ENCODE measurements around the gene ALS2. TPM values are rescaled to one million over a fixed set of nuclear protein-coding genes. Genes with fewer than 3 reads are reported as not detected.
"Not testable (repeated sequence)": the region's sequence is repeated elsewhere in the genome, so short reads cannot be mapped to it uniquely, and the experiment has no call there.

Gene ALS2
- total RNA-seq, 1 donor from 2014 or later, result 28.2 TPM

DNA sequence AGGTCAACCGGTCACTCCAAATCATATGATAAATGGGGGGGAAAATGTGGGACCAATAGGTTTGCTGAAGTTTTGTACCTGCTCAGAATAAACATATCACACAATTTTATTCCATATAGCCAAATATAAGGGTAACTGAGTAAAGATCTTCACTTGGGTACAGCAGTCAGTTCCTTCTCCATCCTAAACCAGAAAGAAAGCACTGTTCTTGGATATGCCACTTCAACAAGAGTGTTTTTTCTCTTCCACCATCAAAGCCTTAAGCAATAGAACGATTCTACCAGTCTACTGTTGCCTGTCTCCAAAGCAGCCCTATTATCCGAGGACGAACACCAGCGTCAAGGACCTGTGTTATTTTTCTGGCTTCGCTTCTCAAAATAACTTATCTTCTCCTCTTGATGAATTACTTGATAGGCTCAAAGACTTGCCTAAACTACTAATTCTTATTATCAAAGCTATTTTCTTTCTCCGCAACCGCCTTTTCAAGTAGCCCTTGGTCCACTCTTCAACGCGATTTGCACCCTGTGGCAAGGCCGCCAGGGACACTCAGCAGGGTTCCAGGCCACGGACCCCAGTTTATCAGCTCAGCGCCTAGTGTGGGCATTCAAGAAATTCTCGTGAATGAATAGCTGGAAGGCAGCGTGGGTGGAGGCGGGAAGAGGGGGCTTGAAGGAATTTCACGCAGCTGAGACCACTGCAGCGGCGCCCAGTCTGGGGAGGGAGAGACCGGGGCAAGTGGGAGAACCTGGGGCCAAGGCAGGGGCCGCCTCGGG, 646 bp downstream of the ALS2 start:
- Histone ChIP-seq H3K9ac (ENCODE audit: low read depth in 1 of 3, low read length in 3 of 3) (peak overlapping the region; percentile 85 to 93 (median 90)), H3K27me3 (ENCODE audit: control insufficient read depth in 3 of 3, insufficient read depth in 3 of 3, low read length in 3 of 3) (no peaks in the 10 kb centered on the region), H3K4me3 (ENCODE audit: low read length in 3 of 3) (peak overlapping the region; percentile 76 to 96 (median 96)), H3K9me3 (ENCODE audit: control insufficient read depth in 3 of 3, low read length in 3 of 3) (no peaks in the 10 kb centered on the region), H3K4me1 (ENCODE audit: control insufficient read depth in 3 of 3, insufficient read depth in 3 of 3, low read length in 3 of 3) (peaks cover 5 to 22% (median 17%) of the 10 kb centered on the region in 3 donors), H3K36me3 (ENCODE audit: control insufficient read depth in 3 of 3, insufficient read depth in 3 of 3, low read length in 3 of 3) (no peaks in the 10 kb centered on the region), H3K27ac (ENCODE audit: low read depth, low read length) (peak overlapping the region; percentile 79)

DNA sequence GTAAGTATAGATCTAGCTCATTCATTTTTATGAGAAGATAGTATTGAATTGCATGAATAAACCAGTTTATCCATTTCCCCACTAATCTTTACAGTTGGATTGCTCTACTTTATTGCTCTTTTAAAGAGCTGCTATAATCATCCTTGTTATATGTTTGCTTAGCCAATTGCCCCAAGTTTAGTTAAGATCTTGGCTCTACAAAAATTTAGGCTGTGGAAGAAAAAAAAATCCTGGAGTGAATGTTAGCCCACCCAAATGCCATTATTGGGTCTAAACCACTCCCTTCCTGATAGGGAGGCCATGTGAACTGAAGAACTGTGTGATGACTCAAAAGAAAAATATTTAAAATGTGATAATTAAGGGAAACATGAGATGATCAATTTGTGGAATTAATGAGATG, 2.9 kb downstream of the ALS2 start:
- Histone ChIP-seq H3K27me3 (ENCODE audit: control insufficient read depth in 3 of 3, insufficient read depth in 3 of 3, low read length in 3 of 3) (no peaks in the 10 kb centered on the region), H3K27ac (ENCODE audit: low read depth, low read length) (no peak overlapping the region), H3K4me1 (ENCODE audit: control insufficient read depth in 3 of 3, insufficient read depth in 3 of 3, low read length in 3 of 3) (peaks cover 5 to 22% (median 17%) of the 10 kb centered on the region in 3 donors), H3K9me3 (ENCODE audit: control insufficient read depth in 3 of 3, low read length in 3 of 3) (no peaks in the 10 kb centered on the region), H3K9ac (ENCODE audit: low read depth in 1 of 3, low read length in 3 of 3) (no peak overlapping the region), H3K4me3 (ENCODE audit: low read length in 3 of 3) (no peak overlapping the region), H3K36me3 (ENCODE audit: control insufficient read depth in 3 of 3, insufficient read depth in 3 of 3, low read length in 3 of 3) (no peaks in the 10 kb centered on the region)

DNA sequence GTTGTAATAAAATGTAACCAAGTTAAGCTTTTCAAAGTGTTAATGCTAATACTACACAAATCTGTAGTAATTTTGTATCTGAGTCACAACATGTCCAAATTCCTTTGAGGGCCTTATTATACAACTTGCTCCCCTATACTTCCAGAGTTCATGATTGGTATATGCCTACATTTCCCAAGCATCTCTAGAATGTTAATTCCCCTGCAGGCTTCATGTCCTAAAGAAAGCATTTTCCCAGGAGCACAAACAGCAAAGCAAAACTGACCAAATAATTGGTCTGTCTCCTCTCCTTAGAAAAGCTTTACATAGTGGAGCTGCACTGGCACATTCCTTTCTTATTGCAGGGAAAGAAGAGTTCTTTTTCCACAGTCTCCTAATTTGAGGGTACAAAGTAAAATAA, 3.7 kb downstream of the ALS2 start:
- Histone ChIP-seq H3K4me3 (ENCODE audit: low read length in 3 of 3) (no peak overlapping the region), H3K36me3 (ENCODE audit: control insufficient read depth in 3 of 3, insufficient read depth in 3 of 3, low read length in 3 of 3) (no peaks in the 10 kb centered on the region), H3K27me3 (ENCODE audit: control insufficient read depth in 3 of 3, insufficient read depth in 3 of 3, low read length in 3 of 3) (no peaks in the 10 kb centered on the region), H3K9ac (ENCODE audit: low read depth in 1 of 3, low read length in 3 of 3) (peak overlapping the region in 1 of 3 donors; percentile 28), H3K4me1 (ENCODE audit: control insufficient read depth in 3 of 3, insufficient read depth in 3 of 3, low read length in 3 of 3) (peaks cover 5 to 21% (median 17%) of the 10 kb centered on the region in 3 donors), H3K27ac (ENCODE audit: low read depth, low read length) (no peak overlapping the region), H3K9me3 (ENCODE audit: control insufficient read depth in 3 of 3, low read length in 3 of 3) (no peaks in the 10 kb centered on the region)

DNA sequence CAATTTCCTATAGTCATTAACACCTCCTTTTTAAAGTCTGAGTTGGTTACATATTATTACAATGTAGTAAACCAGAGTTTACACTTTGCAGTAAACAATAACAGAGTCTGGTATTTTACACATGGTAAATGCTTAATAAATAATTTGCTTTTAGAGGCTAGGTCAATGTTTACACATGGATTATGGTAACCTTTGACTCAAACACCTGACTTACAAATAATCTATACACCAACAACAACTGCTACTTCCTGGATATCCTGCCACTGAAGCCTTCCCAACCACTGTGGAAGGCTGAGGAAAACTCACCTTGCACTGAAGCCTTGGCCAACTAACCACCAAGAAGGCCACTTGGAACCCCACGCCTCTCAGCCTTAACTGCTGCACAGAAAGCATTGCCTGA, 5.4 kb downstream of the ALS2 start:
- no peak overlapping the region for H3K27ac ChIP-seq (ENCODE audit: low read depth, low read length)
- H3K27me3 ChIP-seq (ENCODE audit: control insufficient read depth in 3 of 3, insufficient read depth in 3 of 3, low read length in 3 of 3), result no peaks in the 10 kb centered on the region

DNA sequence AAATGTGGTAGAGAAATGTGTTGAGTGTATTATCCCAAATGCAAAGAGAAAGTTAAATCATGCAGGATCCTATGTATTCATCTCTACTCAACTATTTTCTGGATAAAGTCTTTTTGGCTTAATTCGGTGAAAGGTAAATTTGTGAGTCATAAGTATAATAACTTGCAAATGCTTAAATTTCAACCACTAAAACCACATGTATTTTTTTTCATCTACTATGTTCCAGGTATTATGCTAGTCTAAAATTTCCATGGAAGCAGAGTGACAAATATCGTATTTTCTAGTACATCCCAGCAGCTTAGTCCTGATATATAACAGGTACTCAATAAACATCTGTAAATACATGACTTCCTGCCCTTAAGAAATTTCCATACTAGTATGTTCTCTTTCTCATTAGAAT, 6.2 kb downstream of the ALS2 start:
- Histone ChIP-seq H3K4me1 (ENCODE audit: control insufficient read depth in 3 of 3, insufficient read depth in 3 of 3, low read length in 3 of 3) (peaks cover 0 to 3% (median 2%) of the 10 kb centered on the region in 3 donors), H3K27me3 (ENCODE audit: control insufficient read depth in 3 of 3, insufficient read depth in 3 of 3, low read length in 3 of 3) (no peaks in the 10 kb centered on the region), H3K4me3 (ENCODE audit: low read length in 3 of 3) (no peak overlapping the region)

More for the DNA sequence above, 5.4 kb downstream of the ALS2 start:
- H3K4me1 ChIP-seq (ENCODE audit: control insufficient read depth in 3 of 3, insufficient read depth in 3 of 3, low read length in 3 of 3), result peaks cover 0 to 9% (median 9%) of the 10 kb centered on the region in 3 donors
- no peak overlapping the region for H3K4me3 ChIP-seq (ENCODE audit: low read length in 3 of 3)
- no peaks in the 10 kb centered on the region for H3K36me3 ChIP-seq (ENCODE audit: control insufficient read depth in 3 of 3, insufficient read depth in 3 of 3, low read length in 3 of 3)
- no peaks in the 10 kb centered on the region for H3K9me3 ChIP-seq (ENCODE audit: control insufficient read depth in 3 of 3, low read length in 3 of 3)
- H3K9ac ChIP-seq (ENCODE audit: low read depth in 1 of 3, low read length in 3 of 3), result no peak overlapping the region

DNA sequence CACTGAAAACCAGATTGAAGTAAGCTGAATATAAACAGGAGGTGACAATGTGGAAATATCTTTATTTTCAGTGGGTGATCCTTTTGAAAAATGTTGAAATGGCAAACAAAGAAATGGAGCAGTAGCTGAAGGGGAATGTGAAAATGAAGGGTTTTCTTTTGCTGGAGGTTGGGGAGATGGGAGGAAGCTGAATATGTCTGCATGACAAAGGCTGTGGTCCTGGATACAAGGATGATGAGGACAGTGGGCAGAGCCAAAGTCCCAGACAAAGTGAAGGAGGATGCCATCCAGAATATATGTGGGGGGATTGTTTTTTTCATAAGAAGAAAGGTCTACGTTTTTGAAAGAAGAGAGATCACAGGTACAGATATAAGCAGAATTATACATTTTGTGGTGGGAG, 6.7 kb downstream of the ALS2 start:
- no peak overlapping the region for H3K4me3 ChIP-seq (ENCODE audit: low read length in 3 of 3)
- H3K4me1 ChIP-seq (ENCODE audit: control insufficient read depth in 3 of 3, insufficient read depth in 3 of 3, low read length in 3 of 3), result no peaks in the 10 kb centered on the region
- no peak overlapping the region for H3K9ac ChIP-seq (ENCODE audit: low read depth in 1 of 3, low read length in 3 of 3)

More for the DNA sequence above, 6.2 kb downstream of the ALS2 start:
- H3K9me3 ChIP-seq (ENCODE audit: control insufficient read depth in 3 of 3, low read length in 3 of 3), result no peaks in the 10 kb centered on the region
- no peaks in the 10 kb centered on the region for H3K36me3 ChIP-seq (ENCODE audit: control insufficient read depth in 3 of 3, insufficient read depth in 3 of 3, low read length in 3 of 3)
- H3K27ac ChIP-seq (ENCODE audit: low read depth, low read length), result no peak overlapping the region
- no peak overlapping the region for H3K9ac ChIP-seq (ENCODE audit: low read depth in 1 of 3, low read length in 3 of 3)

DNA sequence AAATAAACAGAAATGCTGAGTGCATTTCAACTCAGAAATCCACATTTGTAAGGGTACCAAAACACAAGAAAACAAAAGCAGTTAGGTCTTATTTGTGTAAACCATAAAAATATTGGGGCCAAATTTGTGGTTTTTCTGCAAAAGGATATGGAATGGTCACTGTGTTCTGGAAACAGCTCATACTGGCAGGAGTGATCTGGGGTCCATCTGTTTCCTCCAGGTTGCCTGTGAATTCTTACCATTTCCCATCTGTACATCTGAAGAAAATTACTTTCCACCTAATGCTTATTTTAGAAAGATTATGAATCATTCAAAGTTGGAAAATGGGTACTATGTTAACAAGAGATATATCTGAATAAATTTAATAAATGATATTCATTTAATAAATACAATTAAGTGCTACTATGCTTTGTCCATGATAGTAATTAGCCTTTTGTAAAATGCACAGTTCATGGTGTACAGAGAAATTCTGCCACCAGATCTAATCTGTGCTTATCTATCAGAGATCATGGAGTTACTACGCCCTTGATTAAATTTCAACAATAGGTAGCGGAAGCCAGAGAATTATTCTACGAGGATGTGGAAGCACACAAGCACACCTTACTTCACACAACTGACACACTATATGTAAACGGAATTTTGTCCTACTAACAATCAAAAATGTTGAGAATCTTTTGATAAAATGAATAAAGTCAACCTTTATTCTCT, 10.9 kb downstream of the ALS2 start:
- Histone ChIP-seq H3K27ac (ENCODE audit: low read depth, low read length) (no peak overlapping the region), H3K27me3 (ENCODE audit: control insufficient read depth in 3 of 3, insufficient read depth in 3 of 3, low read length in 3 of 3) (no peaks in the 10 kb centered on the region), H3K36me3 (ENCODE audit: control insufficient read depth in 3 of 3, insufficient read depth in 3 of 3, low read length in 3 of 3) (peaks cover 0 to 14% (median 0%) of the 10 kb centered on the region in 3 donors), H3K9me3 (ENCODE audit: control insufficient read depth in 3 of 3, low read length in 3 of 3) (no peaks in the 10 kb centered on the region), H3K4me1 (ENCODE audit: control insufficient read depth in 3 of 3, insufficient read depth in 3 of 3, low read length in 3 of 3) (no peaks in the 10 kb centered on the region), H3K9ac (ENCODE audit: low read depth in 1 of 3, low read length in 3 of 3) (no peak overlapping the region), H3K4me3 (ENCODE audit: low read length in 3 of 3) (no peak overlapping the region)

More for the DNA sequence above, 6.7 kb downstream of the ALS2 start:
- Histone ChIP-seq H3K9me3 (ENCODE audit: control insufficient read depth in 3 of 3, low read length in 3 of 3) (no peaks in the 10 kb centered on the region), H3K27me3 (ENCODE audit: control insufficient read depth in 3 of 3, insufficient read depth in 3 of 3, low read length in 3 of 3) (no peaks in the 10 kb centered on the region), H3K27ac (ENCODE audit: low read depth, low read length) (no peak overlapping the region), H3K36me3 (ENCODE audit: control insufficient read depth in 3 of 3, insufficient read depth in 3 of 3, low read length in 3 of 3) (no peaks in the 10 kb centered on the region)

DNA sequence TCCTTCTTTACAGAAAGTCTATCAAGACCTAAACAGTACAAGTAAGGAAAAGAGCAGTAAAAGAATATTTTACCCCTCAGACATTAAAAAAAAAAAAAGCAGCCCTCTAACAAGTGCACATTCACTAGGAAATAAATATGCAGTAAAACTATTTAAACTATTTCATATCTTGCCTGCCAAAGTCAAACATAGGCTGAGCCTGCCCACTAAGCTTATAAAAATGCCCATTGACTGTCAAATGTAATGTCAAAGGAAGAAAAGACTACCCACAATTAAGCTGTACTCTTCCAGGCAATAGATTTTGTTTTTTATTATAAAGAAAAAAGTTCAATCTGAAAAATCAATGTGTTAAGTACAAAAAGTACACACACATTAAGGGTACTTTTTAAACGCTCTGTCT, 11.8 kb downstream of the ALS2 start:
- H3K36me3 ChIP-seq (ENCODE audit: control insufficient read depth in 3 of 3, insufficient read depth in 3 of 3, low read length in 3 of 3), result peaks cover 0 to 16% (median 0%) of the 10 kb centered on the region in 3 donors
- H3K27ac ChIP-seq (ENCODE audit: low read depth, low read length), result no peak overlapping the region
- H3K27me3 ChIP-seq (ENCODE audit: control insufficient read depth in 3 of 3, insufficient read depth in 3 of 3, low read length in 3 of 3), result no peaks in the 10 kb centered on the region
- no peaks in the 10 kb centered on the region for H3K4me1 ChIP-seq (ENCODE audit: control insufficient read depth in 3 of 3, insufficient read depth in 3 of 3, low read length in 3 of 3)
- H3K4me3 ChIP-seq (ENCODE audit: low read length in 3 of 3), result no peak overlapping the region
- no peak overlapping the region for H3K9ac ChIP-seq (ENCODE audit: low read depth in 1 of 3, low read length in 3 of 3)
- H3K9me3 ChIP-seq (ENCODE audit: control insufficient read depth in 3 of 3, low read length in 3 of 3), result no peaks in the 10 kb centered on the region

DNA sequence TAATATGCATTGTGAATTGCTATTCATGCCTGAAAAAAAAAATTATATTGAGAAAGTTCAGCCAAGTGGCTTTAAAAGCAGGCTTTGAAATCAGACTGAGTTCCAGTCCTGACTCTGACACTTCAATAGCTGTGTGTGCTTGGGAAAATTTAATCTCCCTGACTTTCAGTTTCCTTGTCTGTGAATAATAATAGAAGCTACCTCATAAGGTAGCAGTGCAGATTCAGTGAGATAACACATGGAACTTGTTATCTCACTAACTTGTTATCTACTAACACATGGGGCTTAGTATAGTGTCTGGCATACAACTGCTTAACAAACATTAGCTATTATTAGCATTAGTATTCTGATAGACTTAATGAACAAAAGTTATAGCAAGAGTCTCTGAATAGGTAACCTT, 14.9 kb downstream of the ALS2 start:
- peaks cover 12 to 32% (median 15%) of the 10 kb centered on the region in 3 donors for H3K36me3 ChIP-seq (ENCODE audit: control insufficient read depth in 3 of 3, insufficient read depth in 3 of 3, low read length in 3 of 3)

DNA sequence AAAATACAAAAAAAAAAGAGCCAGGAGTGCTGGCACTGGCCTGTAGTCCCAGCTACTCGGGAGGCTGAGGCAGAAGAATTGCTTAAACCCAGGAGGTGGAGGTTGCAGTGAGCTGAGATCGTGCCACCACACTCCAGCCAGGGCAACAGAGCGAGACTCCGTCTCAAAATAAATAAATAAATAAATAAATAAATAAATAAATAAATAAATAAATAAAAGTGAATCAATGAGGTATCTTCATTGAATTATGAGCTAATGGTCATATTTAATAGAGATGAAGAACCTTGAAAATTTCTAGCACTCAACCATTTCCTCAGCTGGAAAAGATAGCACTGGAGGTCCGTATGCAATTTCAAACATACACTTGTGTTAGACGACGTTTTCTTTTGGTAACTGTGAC, 16.3 kb downstream of the ALS2 start:
- H3K9me3 ChIP-seq (ENCODE audit: control insufficient read depth in 3 of 3, low read length in 3 of 3); H3K27me3 ChIP-seq (ENCODE audit: control insufficient read depth in 3 of 3, insufficient read depth in 3 of 3, low read length in 3 of 3); H3K4me1 ChIP-seq (ENCODE audit: control insufficient read depth in 3 of 3, insufficient read depth in 3 of 3, low read length in 3 of 3); H3K27ac ChIP-seq (ENCODE audit: low read depth, low read length); H3K9ac ChIP-seq (ENCODE audit: low read depth in 1 of 3, low read length in 3 of 3); H3K4me3 ChIP-seq (ENCODE audit: low read length in 3 of 3): not testable (repeated sequence)
- H3K36me3 ChIP-seq (ENCODE audit: control insufficient read depth in 3 of 3, insufficient read depth in 3 of 3, low read length in 3 of 3), result peaks cover 13 to 36% (median 16%) of the 10 kb centered on the region in 3 donors

More for the DNA sequence above, 14.9 kb downstream of the ALS2 start:
- Histone ChIP-seq H3K27me3 (ENCODE audit: control insufficient read depth in 3 of 3, insufficient read depth in 3 of 3, low read length in 3 of 3) (no peaks in the 10 kb centered on the region), H3K27ac (ENCODE audit: low read depth, low read length) (no peak overlapping the region), H3K9me3 (ENCODE audit: control insufficient read depth in 3 of 3, low read length in 3 of 3) (no peaks in the 10 kb centered on the region), H3K4me1 (ENCODE audit: control insufficient read depth in 3 of 3, insufficient read depth in 3 of 3, low read length in 3 of 3) (no peaks in the 10 kb centered on the region), H3K4me3 (ENCODE audit: low read length in 3 of 3) (no peak overlapping the region), H3K9ac (ENCODE audit: low read depth in 1 of 3, low read length in 3 of 3) (no peak overlapping the region)
